ENCODE data around the gene TNXB. TPM values are rescaled to one million over a fixed set of nuclear protein-coding genes. Genes with fewer than 3 reads are reported as not detected.
"Not testable (repeated sequence)": the region's sequence is repeated elsewhere in the genome, so short reads cannot be mapped to it uniquely, and the experiment has no call there.

Gene TNXB
- polyA plus RNA-seq, 2 of the 4 experiments (the other 2 are of a cell fraction), result 0.80 to 1.7 TPM

DNA sequence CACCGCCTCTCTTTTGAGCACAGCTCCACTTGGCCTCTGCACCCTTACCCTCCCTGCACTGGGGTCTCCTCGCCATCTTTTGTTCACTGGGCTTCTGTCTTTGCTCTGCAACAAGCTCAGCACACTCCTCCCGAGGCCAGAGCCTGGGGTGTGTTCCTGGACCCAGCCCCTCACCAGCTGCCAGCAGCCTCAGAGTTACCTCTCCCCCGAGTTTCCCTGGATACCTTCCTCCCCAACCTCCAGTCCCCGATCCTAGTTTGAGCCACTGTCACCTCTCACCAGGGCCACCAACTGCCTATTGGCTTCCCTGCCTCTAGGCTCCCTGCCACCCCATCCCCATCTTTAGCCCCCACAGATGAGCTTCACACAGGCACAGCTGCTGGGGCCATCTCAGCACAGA lies 58.6 kb downstream of the TNXB start:
- ChIA-PET CTCF (no interaction called here), POLR2A (no interaction called here)
- DNase-seq (ENCODE audit: low read depth in 1 of 2, low spot score in 1 of 2) (no peak), ATAC-seq (no peak), FAIRE-seq (no peak)
- no peak overlapping the region for H3K27ac ChIP-seq
- 56% methylated on average over 5 of the region's 5 CpGs for WGBS (ENCODE audit: missing lambda C conversion rate)
- no peak overlapping the region for H3K4me2 ChIP-seq
- no peak overlapping the region for H3K4me3 ChIP-seq
- H3K4me1 ChIP-seq, result peaks cover 20% of the 10 kb centered on the region
- TF ChIP-seq ZNF302 (CRISPR knock-in tag; IDR thresholded peaks at IDR 0.05) (no peak), POLR2A (IDR thresholded peaks at IDR 0.05; ENCODE audit: low read length) (no peak), CHD2 (IDR thresholded peaks at IDR 0.05; ENCODE audit: low read length, partially characterized antibody) (no peak), EP300 (IDR thresholded peaks at IDR 0.05) (no peak), RAD21 (conservative IDR thresholded peaks at IDR 0.05 in 1 of 2, IDR thresholded peaks at IDR 0.05 in 1 of 2) (no peak), CBX8 (IDR thresholded peaks at IDR 0.05) (no peak), MAFK (IDR thresholded peaks at IDR 0.05; ENCODE audit: partially characterized antibody) (no peak), SMC3 (IDR thresholded peaks at IDR 0.05) (no peak), CEBPB (IDR thresholded peaks at IDR 0.05) (no peak), ZSCAN20 (CRISPR knock-in tag; IDR thresholded peaks at IDR 0.05) (no peak), NPAS2 (CRISPR knock-in tag; IDR thresholded peaks at IDR 0.05; ENCODE audit: borderline replicate concordance) (no peak), JUN (IDR thresholded peaks at IDR 0.05) (no peak), TP53 (CRISPR knock-in tag; IDR thresholded peaks at IDR 0.05) (no peak)
- TF ChIP-seq, protein P1, sequence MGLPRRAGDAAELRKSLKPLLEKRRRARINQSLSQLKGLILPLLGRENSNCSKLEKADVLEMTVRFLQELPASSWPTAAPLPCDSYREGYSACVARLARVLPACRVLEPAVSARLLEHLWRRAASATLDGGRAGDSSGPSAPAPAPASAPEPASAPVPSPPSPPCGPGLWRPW (IDR thresholded peaks at IDR 0.05), result no peak
- TF ChIP-seq, protein P2, sequence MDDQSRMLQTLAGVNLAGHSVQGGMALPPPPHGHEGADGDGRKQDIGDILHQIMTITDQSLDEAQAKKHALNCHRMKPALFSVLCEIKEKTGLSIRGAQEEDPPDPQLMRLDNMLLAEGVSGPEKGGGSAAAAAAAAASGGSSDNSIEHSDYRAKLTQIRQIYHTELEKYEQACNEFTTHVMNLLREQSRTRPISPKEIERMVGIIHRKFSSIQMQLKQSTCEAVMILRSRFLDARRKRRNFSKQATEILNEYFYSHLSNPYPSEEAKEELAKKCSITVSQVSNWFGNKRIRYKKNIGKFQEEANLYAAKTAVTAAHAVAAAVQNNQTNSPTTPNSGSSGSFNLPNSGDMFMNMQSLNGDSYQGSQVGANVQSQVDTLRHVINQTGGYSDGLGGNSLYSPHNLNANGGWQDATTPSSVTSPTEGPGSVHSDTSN (IDR thresholded peaks at IDR 0.05), result no peak
- TF ChIP-seq, protein P3, sequence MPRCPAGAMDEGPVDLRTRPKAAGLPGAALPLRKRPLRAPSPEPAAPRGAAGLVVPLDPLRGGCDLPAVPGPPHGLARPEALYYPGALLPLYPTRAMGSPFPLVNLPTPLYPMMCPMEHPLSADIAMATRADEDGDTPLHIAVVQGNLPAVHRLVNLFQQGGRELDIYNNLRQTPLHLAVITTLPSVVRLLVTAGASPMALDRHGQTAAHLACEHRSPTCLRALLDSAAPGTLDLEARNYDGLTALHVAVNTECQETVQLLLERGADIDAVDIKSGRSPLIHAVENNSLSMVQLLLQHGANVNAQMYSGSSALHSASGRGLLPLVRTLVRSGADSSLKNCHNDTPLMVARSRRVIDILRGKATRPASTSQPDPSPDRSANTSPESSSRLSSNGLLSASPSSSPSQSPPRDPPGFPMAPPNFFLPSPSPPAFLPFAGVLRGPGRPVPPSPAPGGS (IDR thresholded peaks at IDR 0.05), result no peak
- TF ChIP-seq, protein P4, sequence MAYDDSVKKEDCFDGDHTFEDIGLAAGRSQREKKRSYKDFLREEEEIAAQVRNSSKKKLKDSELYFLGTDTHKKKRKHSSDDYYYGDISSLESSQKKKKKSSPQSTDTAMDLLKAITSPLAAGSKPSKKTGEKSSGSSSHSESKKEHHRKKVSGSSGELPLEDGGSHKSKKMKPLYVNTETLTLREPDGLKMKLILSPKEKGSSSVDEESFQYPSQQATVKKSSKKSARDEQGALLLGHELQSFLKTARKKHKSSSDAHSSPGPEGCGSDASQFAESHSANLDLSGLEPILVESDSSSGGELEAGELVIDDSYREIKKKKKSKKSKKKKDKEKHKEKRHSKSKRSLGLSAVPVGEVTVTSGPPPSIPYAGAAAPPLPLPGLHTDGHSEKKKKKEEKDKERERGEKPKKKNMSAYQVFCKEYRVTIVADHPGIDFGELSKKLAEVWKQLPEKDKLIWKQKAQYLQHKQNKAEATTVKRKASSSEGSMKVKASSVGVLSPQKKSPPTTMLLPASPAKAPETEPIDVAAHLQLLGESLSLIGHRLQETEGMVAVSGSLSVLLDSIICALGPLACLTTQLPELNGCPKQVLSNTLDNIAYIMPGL (CRISPR knock-in tag; IDR thresholded peaks at IDR 0.05; ENCODE audit: borderline replicate concordance), result no peak
- no peaks in the 10 kb centered on the region for H3K9me3 ChIP-seq

DNA sequence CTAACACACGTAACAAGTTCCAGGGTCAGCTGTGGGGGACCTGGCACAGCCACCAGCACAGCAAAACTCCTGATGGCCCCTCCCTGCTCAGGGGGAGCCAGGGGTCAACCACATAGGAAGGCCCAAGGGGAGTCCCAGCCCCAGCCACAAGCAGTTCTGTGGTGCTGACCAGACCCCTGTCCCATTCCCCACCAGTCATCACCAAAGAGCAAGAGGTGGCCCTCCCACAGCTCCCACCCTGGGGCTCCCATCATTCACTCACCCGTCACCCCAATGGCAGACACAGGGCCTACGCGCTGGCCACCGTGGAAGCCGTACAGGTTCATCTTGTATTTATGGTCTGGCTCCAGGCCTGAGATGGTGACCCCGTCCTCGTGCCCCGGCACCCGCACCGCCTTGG lies 59.4 kb downstream of the TNXB start:
- H3K4me1 ChIP-seq, result peaks cover 20% of the 10 kb centered on the region
- FAIRE-seq; ATAC-seq; H3K27ac ChIP-seq; H3K4me3 ChIP-seq; H3K9me3 ChIP-seq; DNase-seq (ENCODE audit: low read depth in 1 of 2, low spot score in 1 of 2); CTCF ChIA-PET; H3K4me2 ChIP-seq; POLR2A ChIA-PET: not testable (repeated sequence)
- 94% methylated on average over 6 of the region's 11 CpGs for WGBS (ENCODE audit: missing lambda C conversion rate)

DNA sequence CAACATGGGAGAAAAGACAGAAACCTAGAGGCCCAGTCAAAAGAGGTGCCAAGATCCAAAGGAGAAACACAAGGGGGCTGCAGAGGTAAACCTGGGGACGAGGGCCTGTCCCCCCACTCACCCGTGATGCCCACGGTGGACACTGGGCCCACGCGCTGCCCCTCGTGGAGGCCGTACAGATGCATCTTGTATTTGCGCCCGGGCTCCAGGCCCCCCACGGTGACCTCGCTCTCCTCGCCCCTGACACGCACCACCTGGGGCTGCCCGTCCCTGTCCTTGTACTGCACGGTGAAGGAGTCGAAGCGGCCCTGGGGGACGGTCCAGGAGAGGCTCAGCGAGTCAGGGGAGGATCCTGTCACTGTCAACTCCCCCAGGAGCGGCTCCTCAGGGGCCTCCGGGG lies 60.0 kb downstream of the TNXB start:
- peaks cover 20% of the 10 kb centered on the region for H3K4me1 ChIP-seq
- H3K9me3 ChIP-seq; H3K4me2 ChIP-seq; FAIRE-seq; POLR2A ChIA-PET; H3K27ac ChIP-seq; H3K4me3 ChIP-seq; DNase-seq (ENCODE audit: low read depth in 1 of 2, low spot score in 1 of 2); ATAC-seq: not testable (repeated sequence)
- 95% methylated on average over 16 of the region's 21 CpGs for WGBS (ENCODE audit: missing lambda C conversion rate)
- CTCF ChIA-PET, result interaction anchor here (0.8 to 2.3 kb wide), 3 partner anchors 30 to 69 kb away, joined by 3 to 12 read pairs (median 5); no protein-coding TSS in a partner anchor
